ENCODE data around the gene UQCRQ. TPM values are rescaled to one million over a fixed set of nuclear protein-coding genes. Genes with fewer than 3 reads are reported as not detected.

Gene UQCRQ
- total and polyA plus RNA-seq, 2 experiments from 2014 or later: 104 to 1,308 TPM

GRCh38 chr5:132839426-132840301 lies 26.8 kb upstream of the UQCRQ start (continued):
- TF ChIP-seq ZNF462 (CRISPR knock-in tag; IDR thresholded peaks at IDR 0.05) (no peak), ZNF114 (CRISPR knock-in tag; IDR thresholded peaks at IDR 0.05) (no peak)

GRCh38 chr5:132840313-132840712 lies 26.1 kb upstream of the UQCRQ start:
- Histone ChIP-seq H3K4me1 (ENCODE audit: insufficient read depth) (no peaks in the 10 kb centered on the region), H4K20me1 (replicated peaks; ENCODE audit: insufficient read depth) (no peaks in the 10 kb centered on the region), H3K27me3 (ENCODE audit: insufficient read depth) (no peaks in the 10 kb centered on the region), H3K27ac (ENCODE audit: low read depth) (no peak overlapping the region), H3F3A (replicated peaks; ENCODE audit: low read depth) (no peaks in the 10 kb centered on the region), H3K9me2 (ENCODE audit: insufficient read depth) (no peaks in the 10 kb centered on the region), H3K36me3 (ENCODE audit: insufficient read depth) (no peaks in the 10 kb centered on the region), H3K79me2 (replicated peaks; ENCODE audit: insufficient read depth) (no peaks in the 10 kb centered on the region), H3K4me3 (no peak overlapping the region), H2AFZ (no peak overlapping the region), H3K4me2 (no peak overlapping the region)
- no peak for DNase-seq (ENCODE audit: low spot score)
- no peak for ATAC-seq
- H3K27ac Mint-ChIP-seq: no peak overlapping the region
- H3K36me3 Mint-ChIP-seq (ENCODE audit: low read depth): no peaks in the 10 kb centered on the region
- H3K9me3 Mint-ChIP-seq: no peaks in the 10 kb centered on the region
- H3K4me1 Mint-ChIP-seq: no peaks in the 10 kb centered on the region
- H3K4me3 Mint-ChIP-seq: no peak overlapping the region
- peaks cover 2% of the 10 kb centered on the region for H3K27me3 Mint-ChIP-seq (ENCODE audit: insufficient read depth, low read depth, poor library complexity)
- no peak for TF ChIP-seq CREB1 (CRISPR knock-in tag; IDR thresholded peaks at IDR 0.05; ENCODE audit: low read depth)
- no peak for TF ChIP-seq ZNF331 (CRISPR knock-in tag; IDR thresholded peaks at IDR 0.05; ENCODE audit: low read depth)
- TF ChIP-seq STAT1 (IDR thresholded peaks at IDR 0.05; ENCODE audit: unreplicated experiment): no peak
- no peak for TF ChIP-seq ETS1 (IDR thresholded peaks at IDR 0.05)
- no peak for TF ChIP-seq POLR2AphosphoS5 (IDR thresholded peaks at IDR 0.05; ENCODE audit: low read depth)
- no peak for TF ChIP-seq ZNF462 (CRISPR knock-in tag; IDR thresholded peaks at IDR 0.05)
- no peak for TF ChIP-seq EZH2phosphoT487 (IDR thresholded peaks at IDR 0.05; ENCODE audit: unreplicated experiment)

Measured in GM23338 (cell line).